ENCODE data around the gene AGR3.

Gene AGR3

DNA sequence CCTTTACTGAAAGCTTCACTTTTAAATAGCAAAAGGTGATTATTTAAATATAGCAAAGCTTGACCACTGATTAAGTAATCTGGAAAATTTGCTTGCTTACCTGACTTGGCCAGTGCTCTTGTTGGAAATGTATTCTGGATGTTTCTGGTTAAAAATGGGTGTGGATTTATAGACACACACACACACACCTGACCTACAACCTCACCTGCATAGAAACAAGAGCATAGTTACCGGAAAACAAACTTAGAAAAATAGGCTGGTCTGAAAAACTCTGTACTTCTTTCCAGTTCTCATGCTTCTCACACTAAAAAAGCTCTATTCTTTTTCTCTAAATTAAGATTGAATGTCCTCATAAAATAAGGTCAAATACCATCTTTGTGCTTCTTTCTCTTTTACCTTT, at the start of gene AGR3:
TSS of gene AGR3 (minus strand) at position 140 of the 400 bp plus-strand sequence. CDS start 3,365 bp downstream, outside the sequence.
- DNase-seq (ENCODE audit: low read depth): peak; percentile 6
- no peak within 1 kb of the TSS for H3K4me3 ChIP-seq (ENCODE audit: low read length)
- TF ChIP-seq, protein P1, sequence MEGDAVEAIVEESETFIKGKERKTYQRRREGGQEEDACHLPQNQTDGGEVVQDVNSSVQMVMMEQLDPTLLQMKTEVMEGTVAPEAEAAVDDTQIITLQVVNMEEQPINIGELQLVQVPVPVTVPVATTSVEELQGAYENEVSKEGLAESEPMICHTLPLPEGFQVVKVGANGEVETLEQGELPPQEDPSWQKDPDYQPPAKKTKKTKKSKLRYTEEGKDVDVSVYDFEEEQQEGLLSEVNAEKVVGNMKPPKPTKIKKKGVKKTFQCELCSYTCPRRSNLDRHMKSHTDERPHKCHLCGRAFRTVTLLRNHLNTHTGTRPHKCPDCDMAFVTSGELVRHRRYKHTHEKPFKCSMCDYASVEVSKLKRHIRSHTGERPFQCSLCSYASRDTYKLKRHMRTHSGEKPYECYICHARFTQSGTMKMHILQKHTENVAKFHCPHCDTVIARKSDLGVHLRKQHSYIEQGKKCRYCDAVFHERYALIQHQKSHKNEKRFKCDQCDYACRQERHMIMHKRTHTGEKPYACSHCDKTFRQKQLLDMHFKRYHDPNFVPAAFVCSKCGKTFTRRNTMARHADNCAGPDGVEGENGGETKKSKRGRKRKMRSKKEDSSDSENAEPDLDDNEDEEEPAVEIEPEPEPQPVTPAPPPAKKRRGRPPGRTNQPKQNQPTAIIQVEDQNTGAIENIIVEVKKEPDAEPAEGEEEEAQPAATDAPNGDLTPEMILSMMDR (IDR thresholded peaks at IDR 0.05; ENCODE audit: insufficient read depth, low read depth, low read length, missing control alignments): no peak

DNA sequence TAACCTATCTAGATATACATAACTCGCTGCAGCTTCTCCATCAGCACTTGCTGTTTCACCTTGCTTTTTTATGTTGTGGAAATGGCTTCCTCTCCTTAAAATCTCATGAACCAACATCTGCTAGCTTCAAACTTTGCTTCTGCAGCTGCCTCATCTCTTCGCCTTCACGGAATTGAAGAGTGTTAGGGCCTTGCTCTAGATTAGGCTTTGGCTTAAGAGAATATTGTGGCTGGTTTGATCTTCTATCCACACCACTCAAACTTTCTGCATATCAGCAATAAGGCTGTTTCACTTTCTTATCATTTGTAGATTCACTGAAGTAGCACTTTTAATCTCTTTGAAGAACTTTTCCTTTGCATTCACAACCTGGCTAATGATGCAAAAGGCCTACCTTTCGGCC, 49.2 kb upstream of the AGR3 start:
- DNase-seq (ENCODE audit: low read depth): no peak
- TF ChIP-seq, protein P1 (IDR thresholded peaks at IDR 0.05; ENCODE audit: insufficient read depth, low read depth, low read length, missing control alignments): no peak
- no peak overlapping the region for H3K4me3 ChIP-seq (ENCODE audit: low read length)

DNA sequence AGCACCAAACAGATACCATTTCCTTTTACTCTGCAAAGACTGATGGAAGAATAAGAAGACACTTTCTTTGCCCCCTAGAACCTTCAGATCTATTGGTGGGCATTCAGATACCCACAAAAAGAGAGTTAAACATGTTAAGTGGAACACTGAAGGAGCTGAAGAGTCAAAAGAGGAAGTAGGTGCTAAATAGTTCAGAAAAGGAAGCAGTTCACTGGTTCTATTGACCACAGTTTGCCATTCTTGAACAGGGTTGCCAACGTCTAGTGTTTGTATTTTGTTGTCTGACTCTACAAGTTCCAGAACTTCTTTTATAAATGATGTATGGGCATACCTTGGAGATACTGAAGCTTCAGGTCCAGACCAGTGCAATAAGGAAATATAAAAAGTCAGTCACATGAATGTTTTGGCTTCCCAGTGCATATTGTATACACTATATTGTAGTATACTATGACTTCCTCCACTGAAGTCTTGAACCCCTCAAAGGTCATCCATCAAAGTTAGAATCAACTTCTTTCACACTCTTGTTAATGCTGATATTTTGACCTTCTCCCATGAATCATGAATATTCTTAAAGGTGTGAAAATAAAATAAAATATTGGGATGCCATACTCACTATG, 47.5 kb upstream of the AGR3 start:
- no peak overlapping the region for H3K4me3 ChIP-seq (ENCODE audit: low read length)
- no peak for DNase-seq (ENCODE audit: low read depth)
- TF ChIP-seq, protein P1 (IDR thresholded peaks at IDR 0.05; ENCODE audit: insufficient read depth, low read depth, low read length, missing control alignments): no peak

DNA sequence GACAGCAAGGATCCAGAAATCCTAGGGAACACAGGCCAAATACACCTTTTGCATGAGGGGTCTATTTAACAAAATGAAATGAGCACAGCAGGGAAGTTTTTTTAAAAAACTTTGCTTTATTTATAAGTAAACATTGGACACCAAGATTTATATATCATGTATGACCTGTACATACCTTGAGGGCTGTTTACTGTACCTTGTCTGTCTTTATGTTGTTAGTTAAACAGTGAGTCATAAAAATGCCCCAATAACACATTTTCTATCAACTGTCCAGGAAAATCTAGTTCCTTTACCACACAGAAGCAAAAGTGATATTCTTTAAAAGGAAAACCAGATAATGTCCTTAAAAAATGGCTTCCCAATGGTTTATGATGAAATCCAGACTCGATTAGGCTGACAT, 45.1 kb upstream of the AGR3 start:
- peak; percentile 56 for DNase-seq (ENCODE audit: low read depth)
- no peak overlapping the region for H3K4me3 ChIP-seq (ENCODE audit: low read length)
- TF ChIP-seq, protein P1 (IDR thresholded peaks at IDR 0.05; ENCODE audit: insufficient read depth, low read depth, low read length, missing control alignments): no peak

DNA sequence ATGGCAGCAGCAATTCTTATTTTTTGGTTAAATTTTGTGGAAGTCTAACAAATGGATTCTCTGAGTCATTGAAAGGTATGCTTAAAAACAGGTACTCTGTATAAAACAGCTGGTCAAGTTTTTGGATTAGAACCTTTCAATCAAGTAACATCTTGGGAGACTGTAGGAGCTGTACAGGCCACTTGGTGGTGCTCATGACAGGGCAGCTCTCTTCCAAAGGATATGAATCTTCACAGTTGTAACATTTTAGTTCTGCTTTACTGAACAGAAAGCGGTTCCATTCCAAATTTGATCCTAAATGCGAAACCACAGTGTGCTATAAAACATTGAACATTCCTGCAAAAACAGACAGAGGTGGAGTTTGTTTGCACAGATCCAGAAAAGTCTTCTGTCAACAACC, 44.5 kb upstream of the AGR3 start:
- DNase-seq (ENCODE audit: low read depth): peak; percentile 55
- TF ChIP-seq, protein P1 (IDR thresholded peaks at IDR 0.05; ENCODE audit: insufficient read depth, low read depth, low read length, missing control alignments): peak; percentile 84
- H3K4me3 ChIP-seq (ENCODE audit: low read length): no peak overlapping the region

DNA sequence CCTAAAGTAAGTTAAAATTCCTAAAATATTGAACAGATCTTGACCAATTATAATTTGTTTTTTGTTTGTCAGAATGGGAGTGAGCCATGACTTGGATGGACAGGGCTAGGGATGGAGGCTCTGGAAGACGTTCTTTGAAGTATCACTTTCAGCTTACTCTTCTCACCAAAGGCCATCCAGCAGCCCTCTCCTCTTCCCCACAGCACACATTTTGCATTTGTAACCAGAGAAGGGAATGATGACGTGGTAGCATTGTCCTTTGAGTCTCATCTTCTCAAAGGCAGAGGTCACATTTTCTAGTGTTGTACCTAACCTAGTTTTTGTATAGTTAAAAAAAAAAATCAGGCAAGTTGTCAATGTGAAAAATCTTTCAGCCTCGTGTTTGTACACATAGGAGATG, 43.8 kb upstream of the AGR3 start:
- TF ChIP-seq, protein P1 (IDR thresholded peaks at IDR 0.05; ENCODE audit: insufficient read depth, low read depth, low read length, missing control alignments): no peak
- no peak for DNase-seq (ENCODE audit: low read depth)
- H3K4me3 ChIP-seq (ENCODE audit: low read length): no peak overlapping the region

DNA sequence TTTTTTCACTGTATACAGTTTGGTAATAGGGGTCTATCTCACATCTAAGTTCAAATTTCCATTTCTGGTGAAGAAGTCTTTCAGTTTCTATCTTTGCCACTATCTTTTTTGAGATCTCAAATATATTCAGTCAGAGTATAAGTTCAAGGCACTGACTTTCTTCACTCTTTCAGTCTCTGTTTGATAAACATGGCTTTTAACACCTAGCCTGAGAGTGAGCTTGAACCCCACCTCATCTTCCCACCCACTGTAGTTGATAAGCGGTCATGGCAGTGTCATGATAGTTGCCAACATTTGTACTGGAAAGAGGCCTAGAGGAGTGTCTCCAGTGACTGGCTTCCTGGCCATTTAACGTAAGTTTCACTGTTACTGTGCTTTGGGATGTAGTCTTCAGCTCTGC, 41.2 kb upstream of the AGR3 start:
- no peak overlapping the region for H3K4me3 ChIP-seq (ENCODE audit: low read length)
- DNase-seq (ENCODE audit: low read depth): no peak
- TF ChIP-seq, protein P1 (IDR thresholded peaks at IDR 0.05; ENCODE audit: insufficient read depth, low read depth, low read length, missing control alignments): no peak
